HCT116 (cell line): ENCODE results near the gene NME2. TPM values are rescaled to one million over a fixed set of nuclear protein-coding genes. Genes with fewer than 3 reads are reported as not detected.

Experiments used
- ATAC-seq: fragments of 200-7000 bp; cut with Tn5 transposase; 2 replicates; pipeline ENCODE4 v1.9.1; 2020; ENCODE audit warnings: mild to moderate bottlenecking, moderate library complexity
- BruUV-seq: library from RNA; stranded (reverse); fragments of 400-500 nt; replicated peaks from 2 replicates; lab custom pipeline; 2021; lab: Mats Ljungman, UMichigan
- CTCF ChIA-PET: fragments of 300-600 bp; sonication (Branson Sonifier 250); formaldehyde crosslinking; loops from one replicate; lab custom pipeline; 2021; ENCODE audit warnings: antibody characterized with exemption; lab: Charles Lee
- POLR2A ChIA-PET: fragments of 300-600, 350-600 bp; sonication (Branson Sonifier 250); formaldehyde crosslinking; loops from one replicate; lab custom pipeline; 2021; ENCODE audit warnings: antibody characterized with exemption; lab: Charles Lee
- RAD21 ChIA-PET, 2 experiments: fragments of 300-600 bp; sonication (Branson Sonifier 250); formaldehyde crosslinking; loops; one replicate each; lab custom pipeline; 2023; ENCODE audit warnings: low total read pairs in 2 of 2; ENCODE audit not compliant: uncharacterized antibody in 2 of 2, unreplicated experiment in 2 of 2, low non-redundant PET in 1 of 2; lab: Charles Lee
- DNase-seq: peaks from one replicate; pipeline ENCODE4 v3.0.0-alpha.2; 2010; ENCODE audit warnings: low read depth, low spot score
- H2AFZ ChIP-seq: fragments of 200-600 bp; shearing (Covaris generic), sonication (generic); 2 replicates; pipeline ENCODE4 v1.6.1; 2017; ENCODE audit warnings: low read depth, mixed run types, mixed read lengths, antibody characterized with exemption, low read length; ENCODE audit not compliant: poor library complexity, severe bottlenecking
- H3K27ac ChIP-seq: 2 replicates; pipeline ENCODE4 v1.5.1; 2012; ENCODE audit warnings: low read depth, low read length
- H3K27me3 ChIP-seq: fragments of 200-600 bp; sonication (generic); 2 replicates; pipeline ENCODE4 v1.6.1; 2016; ENCODE audit warnings: mixed run types, low read length, mixed read lengths; ENCODE audit not compliant: insufficient read depth
- H3K36me3 ChIP-seq, 2 experiments: fragments of 200-500 bp in 1 of 2; fragments of 200-600 bp in 1 of 2; sonication (Bioruptor generic) in 1 of 2; sonication (generic) in 1 of 2; 2 replicates each; pipeline versions ENCODE4 v1.5.1 to v1.6.1; 2014 to 2016; ENCODE audit warnings: low read length in 2 of 2, inconsistent platforms in 1 of 2, mixed read lengths in 1 of 2, mixed run types in 1 of 2; ENCODE audit not compliant: insufficient read depth in 2 of 2, control insufficient read depth in 1 of 2
- H3K4me1 ChIP-seq, 2 experiments: fragments of 200-600 bp in 1 of 2; sonication (generic) in 1 of 2; 2 replicates each; pipeline versions ENCODE4 v1.5.1 to v1.6.1; 2012 to 2017; ENCODE audit warnings: low read length in 2 of 2, inconsistent platforms in 1 of 2, mild to moderate bottlenecking in 1 of 2, mixed read lengths in 1 of 2, mixed run types in 1 of 2, moderate library complexity in 1 of 2; ENCODE audit not compliant: insufficient read depth in 2 of 2, control insufficient read depth in 1 of 2
- H3K4me2 ChIP-seq: fragments of 200-600 bp; sonication (generic); 2 replicates; pipeline ENCODE4 v1.6.1; 2017; ENCODE audit warnings: mixed run types, low read length, mixed read lengths
- H3K4me3 ChIP-seq, 2 experiments: fragments of 200-600 bp in 1 of 2; sonication (generic) in 1 of 2; replicated peaks in 1 of 2; 2 replicates each; pipeline ENCODE4 v1.5.1; 2011 to 2016; ENCODE audit warnings: low read length in 2 of 2, control low read depth in 1 of 2, low read depth in 1 of 2, mild to moderate bottlenecking in 1 of 2, mixed read lengths in 1 of 2, mixed run types in 1 of 2
- H3K79me2 ChIP-seq: fragments of 200-600 bp; sonication (generic); 2 replicates; pipeline ENCODE4 v1.6.1; 2017; ENCODE audit warnings: mild to moderate bottlenecking, mixed run types, low read length, moderate library complexity, mixed read lengths; ENCODE audit not compliant: insufficient read depth
- H3K9ac ChIP-seq: fragments of 200-600 bp; sonication (generic); 2 replicates; pipeline ENCODE4 v1.6.1; 2016; ENCODE audit warnings: low read length, mixed read lengths
- H3K9me2 ChIP-seq: fragments of 200-600 bp; sonication (generic), shearing (Covaris generic); 2 replicates; pipeline ENCODE4 v1.6.1; 2017; ENCODE audit warnings: mixed run types, mild to moderate bottlenecking, moderate library complexity; ENCODE audit not compliant: insufficient read depth
- H3K9me3 ChIP-seq, 2 experiments: fragments of 200-500 bp in 1 of 2; fragments of 200-600 bp in 1 of 2; sonication (Bioruptor generic) in 1 of 2; sonication (generic) in 1 of 2; 2 replicates each; pipeline ENCODE4 v1.6.1; 2014 to 2017; ENCODE audit warnings: low read length in 2 of 2, mixed read lengths in 2 of 2, inconsistent platforms in 1 of 2, low read depth in 1 of 2, mild to moderate bottlenecking in 1 of 2, mixed run types in 1 of 2, moderate library complexity in 1 of 2; ENCODE audit not compliant: control insufficient read depth in 1 of 2, insufficient read depth in 1 of 2
- H4K20me1 ChIP-seq: fragments of 200-600 bp; sonication (generic), shearing (Covaris generic); 2 replicates; pipeline ENCODE4 v1.6.1; 2017; ENCODE audit warnings: mixed run types, mild to moderate bottlenecking, moderate library complexity; ENCODE audit not compliant: insufficient read depth
- CEBPB ChIP-seq: IDR thresholded peaks from 2 replicates; pipeline ENCODE4 v1.6.1; 2012; ENCODE audit warnings: low read depth
- EGR1 ChIP-seq: IDR thresholded peaks from 2 replicates; pipeline ENCODE4 v1.6.1; 2012; ENCODE audit warnings: low read depth
- EZH2 ChIP-seq: fragments of 200-600 bp; sonication (generic); IDR thresholded peaks from 2 replicates; pipeline ENCODE4 v1.6.1; 2017; ENCODE audit warnings: antibody characterized with exemption, mixed run types
- EZH2phosphoT487 ChIP-seq: fragments of 200-600 bp; IDR thresholded peaks from 2 replicates; pipeline ENCODE4 v1.6.1; 2018; ENCODE audit warnings: antibody characterized with exemption, borderline replicate concordance
- JUND ChIP-seq: IDR thresholded peaks from 2 replicates; pipeline ENCODE4 v1.6.1; 2012
- RAD21 ChIP-seq: IDR thresholded peaks from 2 replicates; pipeline ENCODE4 v1.6.1; 2012; ENCODE audit warnings: low read depth, mild to moderate bottlenecking
- SP1 ChIP-seq: IDR thresholded peaks from 2 replicates; pipeline ENCODE4 v1.6.1; 2012; ENCODE audit warnings: low read depth
- SRF ChIP-seq: IDR thresholded peaks from 2 replicates; pipeline ENCODE4 v1.6.1; 2012; ENCODE audit warnings: low read depth
- TCF7L2 ChIP-seq: IDR thresholded peaks from 2 replicates; pipeline ENCODE4 v1.7.0; 2011; ENCODE audit warnings: borderline replicate concordance, inconsistent platforms; ENCODE audit not compliant: insufficient read depth, insufficient read length; ENCODE audit errors: extremely low read depth
- ZBTB33 ChIP-seq: IDR thresholded peaks from 2 replicates; pipeline ENCODE4 v1.6.1; 2011; ENCODE audit warnings: mild to moderate bottlenecking, low read length, moderate library complexity; ENCODE audit not compliant: insufficient replicate concordance; ENCODE audit errors: extremely low read depth
- ZFX ChIP-seq: fragments of 450-650 bp; IDR thresholded peaks from 2 replicates; pipeline ENCODE4 v1.6.1; 2017
- ZNF274 ChIP-seq: fragments of 200-500 bp; sonication (Bioruptor generic); IDR thresholded peaks from 2 replicates; pipeline ENCODE4 v1.6.1; 2014; ENCODE audit warnings: mild to moderate bottlenecking, low read depth, low read length, inconsistent platforms
- intact Hi-C: fragments of 100-400 bp; cut with micrococcal nuclease; formaldehyde crosslinking; loops from 2 replicates; pipeline ENCODE4 v1.10.0; 2022
- total RNA-seq: library from RNA; stranded (reverse); gene quantifications from one replicate; pipeline ENCODE4 v1.2.1, GENCODE V29; 2021; ENCODE audit not compliant: unreplicated experiment
- TF ChIP-seq, protein P1 (sequence below): IDR thresholded peaks from 2 replicates; pipeline ENCODE4 v1.6.1; 2012
- TF ChIP-seq, protein P2 (sequence below): IDR thresholded peaks from 2 replicates; pipeline ENCODE4 v1.6.1; 2012

Gene NME2
- total RNA-seq, 1 experiment from 2014 or later, result 1,287 TPM

- TF ChIP-seq ZBTB33, result no peak
- TF ChIP-seq EZH2, result no peak
- no peak for TF ChIP-seq CEBPB
- TF ChIP-seq EZH2phosphoT487, result no peak
- TF ChIP-seq SRF, result no peak
- TF ChIP-seq EGR1, result no peak
- no peak for TF ChIP-seq ZFX
Observed at GRCh38 chr17:51189162-51189561, 23.0 kb downstream of the NME2 start (continued).

GRCh38 chr17:51189628-51190027 lies 23.4 kb downstream of the NME2 start:
- POLR2A ChIA-PET, result no interaction called here
- no peaks in the 10 kb centered on the region for H3K79me2 ChIP-seq
- intact Hi-C loops, result no loop called here
- H3K27ac ChIP-seq, result no peak overlapping the region
- no peak overlapping the region for H3K9ac ChIP-seq
- no peak overlapping the region for H2AFZ ChIP-seq
- no peaks in the 10 kb centered on the region for H3K9me3 ChIP-seq
- peaks cover 41 to 57% of the 10 kb centered on the region in 2 experiments for H3K36me3 ChIP-seq
- no peak overlapping the region for H3K4me3 ChIP-seq
- DNase-seq (no peak), ATAC-seq (no peak)
- H3K27me3 ChIP-seq, result no peaks in the 10 kb centered on the region
- H3K9me2 ChIP-seq, result no peaks in the 10 kb centered on the region
- CTCF ChIA-PET, result no interaction called here
- RAD21 ChIA-PET, result no interaction called here
- no peaks in the 10 kb centered on the region for H3K4me1 ChIP-seq
- no TSS peak for BruUV-seq
- H4K20me1 ChIP-seq, result no peaks in the 10 kb centered on the region
- no peak for TF ChIP-seq SP1
- no peak for TF ChIP-seq SRF
- TF ChIP-seq, protein P1, sequence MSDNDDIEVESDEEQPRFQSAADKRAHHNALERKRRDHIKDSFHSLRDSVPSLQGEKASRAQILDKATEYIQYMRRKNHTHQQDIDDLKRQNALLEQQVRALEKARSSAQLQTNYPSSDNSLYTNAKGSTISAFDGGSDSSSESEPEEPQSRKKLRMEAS, result no peak
- TF ChIP-seq, protein P2, sequence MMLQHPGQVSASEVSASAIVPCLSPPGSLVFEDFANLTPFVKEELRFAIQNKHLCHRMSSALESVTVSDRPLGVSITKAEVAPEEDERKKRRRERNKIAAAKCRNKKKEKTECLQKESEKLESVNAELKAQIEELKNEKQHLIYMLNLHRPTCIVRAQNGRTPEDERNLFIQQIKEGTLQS, result no peak
- no peak for TF ChIP-seq TCF7L2
- no peak for TF ChIP-seq JUND
- no peak for TF ChIP-seq ZNF274
- no peak for TF ChIP-seq RAD21
- H3K4me2 ChIP-seq, result no peak overlapping the region
